Measurements from ENCODE around the gene TJP3.
A peak's percentile ranks its signal among the peaks of the same experiment; 100 is the strongest.

Gene TJP3

DNA sequence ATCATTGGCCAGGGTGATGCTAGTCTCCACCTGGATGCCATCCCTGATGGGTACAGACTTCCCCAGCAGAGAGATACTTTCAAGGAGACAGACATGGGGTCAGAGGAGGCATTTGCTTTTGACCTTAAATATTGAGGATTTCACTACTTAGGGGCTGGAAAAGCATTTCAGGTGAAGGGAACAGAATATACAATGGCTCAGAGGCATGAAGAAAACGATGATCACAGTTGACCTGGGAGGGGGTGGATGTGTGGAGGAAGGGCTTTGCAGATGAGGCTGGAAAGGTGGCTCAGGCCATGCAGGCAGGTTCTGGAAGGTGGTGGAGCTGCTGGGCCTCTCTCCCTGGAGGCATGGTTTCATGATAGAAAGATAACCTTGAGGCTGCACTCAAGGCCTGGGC, 74.1 kb downstream of the TJP3 start:
- no peak for DNase-seq
- Mint-ChIP-seq H3K27me3 (ENCODE audit: low read depth, poor library complexity) (peaks cover 56% of the 10 kb centered on the region), H3K36me3 (ENCODE audit: low read depth) (peaks cover 5% of the 10 kb centered on the region), H3K27ac (no peak overlapping the region), H3K4me3 (no peak overlapping the region), H3K9me3 (peaks cover 22% of the 10 kb centered on the region), H3K4me1 (no peaks in the 10 kb centered on the region)
- TF ChIP-seq, protein P1, sequence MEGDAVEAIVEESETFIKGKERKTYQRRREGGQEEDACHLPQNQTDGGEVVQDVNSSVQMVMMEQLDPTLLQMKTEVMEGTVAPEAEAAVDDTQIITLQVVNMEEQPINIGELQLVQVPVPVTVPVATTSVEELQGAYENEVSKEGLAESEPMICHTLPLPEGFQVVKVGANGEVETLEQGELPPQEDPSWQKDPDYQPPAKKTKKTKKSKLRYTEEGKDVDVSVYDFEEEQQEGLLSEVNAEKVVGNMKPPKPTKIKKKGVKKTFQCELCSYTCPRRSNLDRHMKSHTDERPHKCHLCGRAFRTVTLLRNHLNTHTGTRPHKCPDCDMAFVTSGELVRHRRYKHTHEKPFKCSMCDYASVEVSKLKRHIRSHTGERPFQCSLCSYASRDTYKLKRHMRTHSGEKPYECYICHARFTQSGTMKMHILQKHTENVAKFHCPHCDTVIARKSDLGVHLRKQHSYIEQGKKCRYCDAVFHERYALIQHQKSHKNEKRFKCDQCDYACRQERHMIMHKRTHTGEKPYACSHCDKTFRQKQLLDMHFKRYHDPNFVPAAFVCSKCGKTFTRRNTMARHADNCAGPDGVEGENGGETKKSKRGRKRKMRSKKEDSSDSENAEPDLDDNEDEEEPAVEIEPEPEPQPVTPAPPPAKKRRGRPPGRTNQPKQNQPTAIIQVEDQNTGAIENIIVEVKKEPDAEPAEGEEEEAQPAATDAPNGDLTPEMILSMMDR (IDR thresholded peaks at IDR 0.05) = no peak

DNA sequence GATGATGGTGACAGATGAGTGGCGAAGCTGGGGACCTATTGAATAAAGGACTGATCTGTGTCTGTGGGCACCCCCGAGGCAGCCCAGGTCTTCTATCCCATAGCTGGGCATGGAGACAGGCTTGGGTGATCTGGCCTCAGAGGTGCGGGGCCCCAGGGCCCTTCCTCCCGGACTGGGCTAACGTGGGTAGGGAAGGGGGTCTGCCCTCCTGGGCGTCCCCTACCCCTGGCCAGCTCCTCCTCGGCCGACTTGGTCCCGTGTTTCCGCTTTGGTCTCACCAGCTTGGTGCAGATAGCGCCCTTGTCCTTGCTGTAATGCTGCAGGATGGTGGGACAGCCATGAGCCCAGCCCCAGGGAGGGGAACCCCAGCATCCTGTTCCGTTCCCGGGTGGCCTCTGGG, 74.7 kb downstream of the TJP3 start:
- TF ChIP-seq, protein P1 (IDR thresholded peaks at IDR 0.05) = no peak
- Mint-ChIP-seq H3K9me3 (peaks cover 22% of the 10 kb centered on the region), H3K4me1 (no peaks in the 10 kb centered on the region), H3K4me3 (no peak overlapping the region), H3K27me3 (ENCODE audit: low read depth, poor library complexity) (peaks cover 60% of the 10 kb centered on the region), H3K27ac (no peak overlapping the region), H3K36me3 (ENCODE audit: low read depth) (peaks cover 5% of the 10 kb centered on the region)
- no peak for DNase-seq

DNA sequence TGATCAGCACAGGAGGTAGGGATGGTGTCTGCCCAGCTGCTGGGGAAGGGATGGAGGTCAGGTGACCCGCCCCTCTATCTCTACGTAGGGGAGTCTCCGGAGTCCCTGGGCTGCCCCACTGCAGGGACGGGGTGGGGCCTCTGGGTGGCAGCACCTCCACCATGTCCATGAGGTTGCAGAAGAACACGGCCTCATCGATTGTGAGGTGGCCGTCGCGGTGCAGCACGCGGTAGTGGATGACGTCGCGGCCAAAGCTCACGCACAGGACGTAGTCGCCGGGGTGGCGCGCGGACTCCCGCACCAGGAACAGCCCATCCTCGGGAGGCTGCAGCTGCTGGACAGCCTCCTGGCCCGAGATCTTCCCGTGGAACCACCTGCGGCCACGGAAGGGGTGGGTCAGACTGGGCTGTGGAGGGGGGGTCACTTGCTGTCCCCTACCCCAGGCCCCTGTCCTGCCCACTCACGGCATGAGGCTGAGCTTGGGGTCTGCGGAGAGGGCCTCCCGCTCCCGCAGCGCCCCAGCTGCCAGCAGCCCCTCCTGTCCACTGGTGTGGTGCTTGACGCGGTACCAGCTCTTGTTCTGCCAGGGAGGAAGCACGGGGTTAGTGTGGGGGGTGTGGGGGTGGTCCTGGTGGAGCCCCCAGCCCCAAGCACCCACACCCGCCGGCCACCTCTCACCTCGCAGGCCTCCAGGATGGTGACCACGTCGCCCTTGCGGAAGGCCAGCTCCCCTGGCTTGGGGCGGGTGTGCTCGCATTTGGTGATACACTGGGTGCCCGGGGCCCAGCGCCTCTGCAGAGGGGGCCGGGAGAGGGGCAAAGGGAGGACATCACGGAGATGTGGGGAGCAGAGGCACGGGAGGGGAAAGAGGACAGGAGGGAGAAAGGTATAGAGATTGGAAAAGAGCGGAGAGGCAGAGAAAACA, 75.7 kb downstream of the TJP3 start:
- Mint-ChIP-seq H3K4me3 (peak overlapping the region; percentile 57), H3K27me3 (ENCODE audit: low read depth, poor library complexity) (peaks cover 70% of the 10 kb centered on the region), H3K4me1 (no peaks in the 10 kb centered on the region), H3K36me3 (ENCODE audit: low read depth) (peaks cover 5% of the 10 kb centered on the region), H3K27ac (no peak overlapping the region), H3K9me3 (peaks cover 22% of the 10 kb centered on the region)
- DNase-seq = no peak
- TF ChIP-seq, protein P1 (IDR thresholded peaks at IDR 0.05) = peak; percentile 34

DNA sequence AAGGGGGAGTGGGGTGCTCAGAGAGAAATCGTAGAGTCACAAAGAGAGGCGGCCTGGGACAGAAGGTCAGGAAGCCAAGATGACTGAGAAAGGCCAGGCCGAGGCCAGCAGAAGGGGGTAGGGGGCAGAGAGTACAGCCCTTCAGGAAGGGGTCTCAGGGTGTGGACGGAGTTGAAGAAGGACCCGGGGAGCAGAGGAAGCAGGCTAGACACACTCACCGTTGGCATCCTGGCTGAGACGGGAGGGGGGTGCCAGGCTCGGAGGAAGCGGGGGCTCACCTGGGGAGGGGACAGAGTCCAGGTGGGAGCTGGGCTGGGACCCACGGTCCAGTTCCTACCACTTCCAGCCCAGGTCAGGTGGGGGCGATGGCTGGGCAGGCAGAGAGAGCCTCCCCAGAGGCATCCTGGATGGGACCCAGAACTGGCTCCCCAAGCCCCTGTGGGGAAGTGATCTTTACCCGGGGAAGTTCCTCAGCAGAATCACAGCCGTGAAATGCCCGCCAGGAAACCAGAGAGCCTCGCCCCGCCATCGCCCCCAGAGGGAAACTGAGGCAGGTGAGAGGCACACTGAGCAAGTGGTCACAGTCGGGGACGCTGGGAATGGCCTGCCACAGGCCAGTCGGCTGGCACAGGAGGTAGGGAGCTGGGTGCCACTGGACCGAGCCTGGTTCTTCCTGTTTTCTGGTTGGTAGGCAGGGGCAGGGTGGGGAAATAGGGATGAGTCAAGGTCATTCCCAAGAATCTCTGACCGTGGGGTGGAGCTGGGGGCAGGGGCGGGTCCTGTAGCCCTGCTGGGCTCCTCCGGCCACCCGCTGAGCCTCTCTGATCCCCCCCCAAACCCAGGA, 76.6 kb downstream of the TJP3 start:
- Mint-ChIP-seq H3K4me3 (peak overlapping the region; percentile 57), H3K9me3 (peaks cover 22% of the 10 kb centered on the region), H3K27me3 (ENCODE audit: low read depth, poor library complexity) (peaks cover 79% of the 10 kb centered on the region), H3K27ac (no peak overlapping the region), H3K4me1 (no peaks in the 10 kb centered on the region), H3K36me3 (ENCODE audit: low read depth) (peaks cover 5% of the 10 kb centered on the region)
- DNase-seq = no peak
- TF ChIP-seq, protein P1 (IDR thresholded peaks at IDR 0.05) = no peak

DNA sequence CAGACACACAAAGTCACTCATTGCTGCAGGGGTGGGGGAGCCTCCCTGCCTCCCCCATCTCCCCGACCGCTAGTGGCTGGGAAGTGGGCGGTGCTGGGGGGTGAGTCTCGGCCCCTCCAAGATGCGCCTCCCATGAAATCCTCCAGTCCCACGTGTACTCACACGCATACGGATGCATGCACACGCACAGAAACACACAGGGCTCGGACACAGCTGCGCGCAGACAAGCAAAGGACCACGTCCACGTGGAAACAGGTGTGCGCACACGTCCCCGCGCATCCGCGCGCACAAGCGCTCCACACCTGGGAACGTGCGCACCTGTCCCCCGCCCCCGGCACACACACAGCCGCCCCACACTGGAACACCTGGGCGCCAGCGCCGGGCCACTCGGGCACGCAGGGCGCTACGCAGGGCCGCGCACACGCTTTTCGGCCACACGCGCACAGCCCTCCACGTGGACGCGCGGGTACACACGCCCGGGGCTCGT, 77.3 kb downstream of the TJP3 start:
- Mint-ChIP-seq H3K36me3 (ENCODE audit: low read depth) (peaks cover 5% of the 10 kb centered on the region), H3K4me3 (peak overlapping the region; percentile 42), H3K27me3 (ENCODE audit: low read depth, poor library complexity) (peaks cover 85% of the 10 kb centered on the region), H3K27ac (no peak overlapping the region), H3K4me1 (no peaks in the 10 kb centered on the region), H3K9me3 (peaks cover 22% of the 10 kb centered on the region)
- no peak for DNase-seq
- TF ChIP-seq, protein P1 (IDR thresholded peaks at IDR 0.05) = no peak
